Smooth muscle cell (in vitro differentiated cells): Measurements from ENCODE around the gene GLYATL3. TPM values are rescaled to one million over a fixed set of nuclear protein-coding genes. Genes with fewer than 3 reads are reported as not detected.

Experiments
- DNase-seq: peaks from one replicate; lab custom pipeline; 2025; ENCODE audit not compliant: unreplicated experiment; lab: John Stamatoyannopoulos, UW
- H2AFZ ChIP-seq: fragments of 200-600 bp; sonication (generic); 2 replicates; pipeline ENCODE4 v1.6.0; 2016; ENCODE audit warnings: antibody characterized with exemption, low read depth, mild to moderate bottlenecking
- H3F3A ChIP-seq: fragments of 200-600 bp; sonication (generic); 2 replicates; pipeline ENCODE4 v1.6.0; 2017; ENCODE audit warnings: antibody characterized with exemption, low read depth
- H3K27ac ChIP-seq: fragments of 200-600 bp; sonication (generic); 2 replicates; pipeline ENCODE4 v1.5.1; 2016; ENCODE audit warnings: low read depth, mild to moderate bottlenecking
- H3K27me3 ChIP-seq: fragments of 200-600 bp; sonication (generic); 2 replicates; pipeline ENCODE4 v1.6.1; 2016; ENCODE audit warnings: low read depth, mild to moderate bottlenecking
- H3K36me3 ChIP-seq: fragments of 200-600 bp; sonication (generic); 2 replicates; pipeline ENCODE4 v1.5.1; 2016; ENCODE audit warnings: low read depth
- H3K4me1 ChIP-seq: fragments of 200-600 bp; sonication (generic); 2 replicates; pipeline ENCODE4 v1.5.1; 2016; ENCODE audit warnings: low read depth
- H3K4me2 ChIP-seq: fragments of 200-600 bp; sonication (generic); 2 replicates; pipeline ENCODE4 v1.6.0; 2016; ENCODE audit warnings: mild to moderate bottlenecking
- H3K4me3 ChIP-seq: fragments of 200-600 bp; sonication (generic); 2 replicates; pipeline ENCODE4 v1.5.1; 2016; ENCODE audit warnings: mild to moderate bottlenecking
- H3K79me2 ChIP-seq: fragments of 200-600 bp; sonication (generic); 2 replicates; pipeline ENCODE4 v1.6.0; 2016; ENCODE audit warnings: low read depth, mild to moderate bottlenecking
- H3K9ac ChIP-seq: fragments of 200-600 bp; sonication (generic); 2 replicates; pipeline ENCODE4 v1.6.0; 2016; ENCODE audit warnings: low read depth
- H3K9me3 ChIP-seq: fragments of 200-600 bp; sonication (generic); replicated peaks from 2 replicates; pipeline ENCODE4 v1.5.1; 2016; ENCODE audit warnings: low read depth
- H4K20me1 ChIP-seq: fragments of 200-600 bp; sonication (generic); 2 replicates; pipeline ENCODE4 v1.6.0; 2016; ENCODE audit warnings: low read depth
- WGBS: methylation state at CpG from one replicate; pipeline ENCODE4 v1.1.7; 2016; ENCODE audit warnings: low lambda C conversion rate; 5-methylcytosine and 5-hydroxymethylcytosine counted together
- polyA plus RNA-seq: library from polyadenylated mRNA; unstranded; fragments of >200 nt; fragmentation: Nextera tagmentation; extraction: Ambion mirVana; gene quantifications from 2 replicates; pipeline ENCODE4 v1.2.1, GENCODE V29; 2016
- total RNA-seq: library from RNA; depleted of rRNA; stranded (reverse); fragments of >200 nt; gene quantifications from 2 replicates; pipeline ENCODE4 v1.2.3, GENCODE V29; 2014
- TF ChIP-seq, protein P1 (sequence below): fragments of 200-600 bp; sonication (generic); IDR thresholded peaks from 2 replicates; pipeline ENCODE4 v1.5.1; 2017; ENCODE audit warnings: borderline replicate concordance, mild to moderate bottlenecking, antibody characterized with exemption; ENCODE audit not compliant: insufficient read depth, poor library complexity, severe bottlenecking

The GLYATL3 gene
- total and polyA plus RNA-seq, 2 experiments from 2014 or later, result not detected

DNA sequence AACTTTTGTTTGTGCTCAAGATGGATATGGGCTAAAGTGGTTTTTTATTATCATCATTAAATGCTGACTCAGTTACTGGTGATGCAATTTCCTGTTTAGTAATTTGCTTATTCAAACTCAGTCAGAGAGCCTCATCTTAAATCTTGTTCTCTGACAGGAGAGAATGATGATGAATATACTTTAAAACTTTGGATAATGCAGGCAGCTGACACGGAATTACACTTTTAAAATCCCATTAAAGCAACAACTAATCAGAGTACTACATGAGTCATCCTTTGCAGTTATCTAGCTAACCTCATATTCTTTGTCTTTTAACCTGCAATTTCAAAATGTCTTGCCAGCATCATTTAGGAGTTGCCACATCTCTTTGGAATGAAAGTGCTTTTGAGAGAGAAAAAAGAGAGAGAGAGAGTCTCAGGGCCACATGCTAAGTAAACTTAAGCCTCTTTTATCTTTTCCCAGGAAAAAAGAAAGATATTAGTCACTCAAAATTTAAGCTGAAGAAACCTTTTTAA, 41.5 kb downstream of the GLYATL3 start:
- Histone ChIP-seq H3K4me2 (peak overlapping the region; percentile 67), H3K9ac (peak overlapping the region; percentile 5), H3K79me2 (no peaks in the 10 kb centered on the region), H3K4me1 (peaks cover 18% of the 10 kb centered on the region), H3K36me3 (no peaks in the 10 kb centered on the region), H2AFZ (no peak overlapping the region), H3K9me3 (no peaks in the 10 kb centered on the region), H3K27ac (peak overlapping the region; percentile 86), H3K27me3 (no peaks in the 10 kb centered on the region), H3F3A (peaks cover 11% of the 10 kb centered on the region), H4K20me1 (no peaks in the 10 kb centered on the region), H3K4me3 (no peak overlapping the region)
- no peak for DNase-seq
- 0% methylated on average over 1 of the region's 1 CpG for WGBS
- TF ChIP-seq, protein P1, sequence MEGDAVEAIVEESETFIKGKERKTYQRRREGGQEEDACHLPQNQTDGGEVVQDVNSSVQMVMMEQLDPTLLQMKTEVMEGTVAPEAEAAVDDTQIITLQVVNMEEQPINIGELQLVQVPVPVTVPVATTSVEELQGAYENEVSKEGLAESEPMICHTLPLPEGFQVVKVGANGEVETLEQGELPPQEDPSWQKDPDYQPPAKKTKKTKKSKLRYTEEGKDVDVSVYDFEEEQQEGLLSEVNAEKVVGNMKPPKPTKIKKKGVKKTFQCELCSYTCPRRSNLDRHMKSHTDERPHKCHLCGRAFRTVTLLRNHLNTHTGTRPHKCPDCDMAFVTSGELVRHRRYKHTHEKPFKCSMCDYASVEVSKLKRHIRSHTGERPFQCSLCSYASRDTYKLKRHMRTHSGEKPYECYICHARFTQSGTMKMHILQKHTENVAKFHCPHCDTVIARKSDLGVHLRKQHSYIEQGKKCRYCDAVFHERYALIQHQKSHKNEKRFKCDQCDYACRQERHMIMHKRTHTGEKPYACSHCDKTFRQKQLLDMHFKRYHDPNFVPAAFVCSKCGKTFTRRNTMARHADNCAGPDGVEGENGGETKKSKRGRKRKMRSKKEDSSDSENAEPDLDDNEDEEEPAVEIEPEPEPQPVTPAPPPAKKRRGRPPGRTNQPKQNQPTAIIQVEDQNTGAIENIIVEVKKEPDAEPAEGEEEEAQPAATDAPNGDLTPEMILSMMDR, result no peak

DNA sequence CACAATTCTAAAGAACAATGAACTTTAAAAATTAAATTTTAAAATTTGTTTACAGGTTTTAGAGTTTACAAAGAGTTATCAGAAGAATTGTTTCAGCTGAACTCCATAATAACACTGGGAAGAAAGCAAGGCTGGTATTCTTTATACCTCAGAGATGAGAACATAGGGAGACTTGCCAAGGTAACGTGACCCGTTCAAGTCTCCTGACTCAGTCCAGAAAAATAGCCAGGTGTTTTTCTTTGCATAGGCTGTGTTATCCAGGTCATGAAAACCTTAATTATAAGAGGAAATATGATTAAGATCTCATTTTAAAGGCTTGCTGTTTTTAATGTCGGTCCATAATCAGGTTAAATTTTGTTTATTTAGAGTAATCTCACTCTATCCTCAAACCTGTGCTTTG, 42.2 kb downstream of the GLYATL3 start:
- no peaks in the 10 kb centered on the region for H3K36me3 ChIP-seq
- TF ChIP-seq, protein P1, result no peak
- no peaks in the 10 kb centered on the region for H4K20me1 ChIP-seq
- WGBS, result 78% methylated on average over 3 of the region's 3 CpGs
- H3K4me1 ChIP-seq, result peaks cover 24% of the 10 kb centered on the region
- H3F3A ChIP-seq, result peaks cover 11% of the 10 kb centered on the region
- H3K4me2 ChIP-seq, result peak overlapping the region; percentile 67
- no peak for DNase-seq
- no peaks in the 10 kb centered on the region for H3K27me3 ChIP-seq
- no peaks in the 10 kb centered on the region for H3K79me2 ChIP-seq
- no peak overlapping the region for H3K4me3 ChIP-seq
- H3K9me3 ChIP-seq, result no peaks in the 10 kb centered on the region
- H2AFZ ChIP-seq, result no peak overlapping the region
- H3K27ac ChIP-seq, result peak overlapping the region; percentile 86
- peak overlapping the region; percentile 5 for H3K9ac ChIP-seq

DNA sequence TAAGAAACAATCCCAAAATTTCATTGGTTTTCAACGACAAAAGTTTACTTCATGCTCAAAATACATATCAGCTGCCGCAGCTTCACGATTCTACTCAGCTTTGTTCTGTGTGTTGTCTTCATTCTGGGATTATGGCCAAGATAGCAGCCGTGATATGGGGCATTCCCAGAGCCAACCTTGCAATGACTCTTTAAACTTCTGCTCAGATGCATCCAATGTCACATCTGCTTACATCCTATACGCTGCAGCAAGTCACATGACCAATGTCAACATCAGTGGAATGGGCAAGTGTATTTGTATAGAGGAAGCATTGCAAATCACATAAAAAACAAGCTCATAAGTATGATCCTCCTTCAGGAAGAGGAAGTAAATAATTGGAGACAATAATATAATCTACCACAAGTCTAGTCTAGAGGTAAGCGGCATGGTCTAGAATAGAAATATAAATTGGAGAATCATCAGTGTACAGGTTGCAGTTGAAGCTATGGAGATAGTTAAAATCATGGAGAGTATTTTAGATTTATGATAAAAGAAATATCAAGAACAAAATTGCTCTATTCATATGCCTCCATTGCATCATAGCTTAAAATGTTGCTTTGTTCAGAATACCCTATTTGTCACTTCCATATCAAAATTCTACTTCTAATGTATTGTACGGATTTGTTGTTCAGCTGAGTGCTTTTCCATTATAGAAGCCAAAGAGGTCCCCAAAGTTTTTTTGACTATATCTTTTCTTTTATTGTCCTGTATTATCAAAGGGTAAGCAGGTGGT, 43.5 kb downstream of the GLYATL3 start:
- Histone ChIP-seq H3K4me1 (peaks cover 24% of the 10 kb centered on the region), H3K36me3 (no peaks in the 10 kb centered on the region), H3K9me3 (no peaks in the 10 kb centered on the region), H3K4me3 (no peak overlapping the region), H3K79me2 (no peaks in the 10 kb centered on the region), H3F3A (peaks cover 11% of the 10 kb centered on the region), H3K9ac (no peak overlapping the region), H3K27me3 (no peaks in the 10 kb centered on the region), H2AFZ (no peak overlapping the region), H3K4me2 (no peak overlapping the region), H4K20me1 (no peaks in the 10 kb centered on the region), H3K27ac (no peak overlapping the region)
- TF ChIP-seq, protein P1, result no peak
- 69% methylated on average over 7 of the region's 7 CpGs for WGBS
- no peak for DNase-seq
